IMR-90 (cell line): Measurements from ENCODE around the gene DNAJC27. TPM values are rescaled to one million over a fixed set of nuclear protein-coding genes. Genes with fewer than 3 reads are reported as not detected.

Experiments
- ATAC-seq: fragments of 200-7000 bp; cut with Tn5 transposase; 2 replicates; pipeline ENCODE4 v1.9.1; 2020; ENCODE audit warnings: low read depth, mild to moderate bottlenecking, moderate library complexity
- BruUV-seq: library from RNA; stranded (reverse); fragments of 400-500 nt; replicated peaks from 2 replicates; lab custom pipeline; 2021; lab: Mats Ljungman, UMichigan
- CTCF ChIA-PET: fragments of 300-600 bp; formaldehyde crosslinking; extraction: SDS; loops from one replicate; lab custom pipeline; 2021; ENCODE audit warnings: antibody characterized with exemption; lab: Yijun Ruan, JAX
- POLR2A ChIA-PET: fragments of 300-600 bp; sonication (Branson Sonifier 250); formaldehyde crosslinking; loops from one replicate; lab custom pipeline; 2022; ENCODE audit warnings: antibody characterized with exemption; ENCODE audit not compliant: unreplicated experiment; lab: Charles Lee
- DNase-seq: peaks from one replicate; pipeline ENCODE4 v3.0.0; 2013
- H2AFZ ChIP-seq: replicated peaks from 2 replicates; pipeline ENCODE3; 2013; ENCODE audit warnings: low read length, mild to moderate bottlenecking; ENCODE audit not compliant: poor library complexity
- H2AK5ac ChIP-seq: 2 replicates; pipeline ENCODE4 v1.6.1; 2013; ENCODE audit warnings: low read depth, low read length, inconsistent platforms
- H2AK9ac ChIP-seq: replicated peaks from 2 replicates; pipeline ENCODE3; 2013; ENCODE audit warnings: mild to moderate bottlenecking, low read depth, low read length, moderate library complexity; ENCODE audit not compliant: poor library complexity
- H2BK120ac ChIP-seq: 2 replicates; pipeline ENCODE4 v1.6.1; 2013; ENCODE audit warnings: low read depth, low read length, inconsistent platforms
- H2BK15ac ChIP-seq: 3 replicates; pipeline ENCODE4 v1.6.1; 2013; ENCODE audit warnings: low read depth, low read length, inconsistent platforms
- H2BK20ac ChIP-seq: 2 replicates; pipeline ENCODE4 v1.6.1; 2013; ENCODE audit warnings: low read depth, mild to moderate bottlenecking, inconsistent platforms, low read length, moderate library complexity
- H2BK5ac ChIP-seq: 2 replicates; pipeline ENCODE4 v1.6.1; 2013; ENCODE audit warnings: mild to moderate bottlenecking, low read depth, low read length, inconsistent platforms; ENCODE audit not compliant: poor library complexity, severe bottlenecking
- H3K14ac ChIP-seq: replicated peaks from 2 replicates; pipeline ENCODE4 v1.6.1; 2013; ENCODE audit warnings: low read depth, low read length, inconsistent platforms
- H3K18ac ChIP-seq: 2 replicates; pipeline ENCODE4 v1.6.1; 2013; ENCODE audit warnings: low read depth, low read length, control low read depth
- H3K23ac ChIP-seq: 2 replicates; pipeline ENCODE4 v1.6.1; 2013; ENCODE audit warnings: low read depth, low read length, inconsistent platforms
- H3K27ac ChIP-seq: 2 replicates; pipeline ENCODE4 v1.5.1; 2013; ENCODE audit warnings: mild to moderate bottlenecking, control low read depth, low read length; ENCODE audit not compliant: insufficient read depth
- H3K27me3 ChIP-seq: 2 replicates; pipeline ENCODE4 v1.6.1; 2013; ENCODE audit warnings: low read length; ENCODE audit not compliant: control insufficient read depth, insufficient read depth
- H3K36me3 ChIP-seq: 2 replicates; pipeline ENCODE4 v1.6.1; 2013; ENCODE audit warnings: low read length, mixed read lengths; ENCODE audit not compliant: control insufficient read depth, insufficient read depth
- H3K4ac ChIP-seq: 2 replicates; pipeline ENCODE4 v1.6.1; 2013; ENCODE audit warnings: low read depth, low read length, inconsistent platforms
- H3K4me1 ChIP-seq: 2 replicates; pipeline ENCODE4 v1.6.1; 2013; ENCODE audit warnings: low read length, mixed read lengths; ENCODE audit not compliant: control insufficient read depth, insufficient read depth
- H3K4me2 ChIP-seq: 2 replicates; pipeline ENCODE4 v1.6.1; 2013; ENCODE audit warnings: low read depth, mild to moderate bottlenecking, control low read depth, low read length, moderate library complexity
- H3K4me3 ChIP-seq: 2 replicates; pipeline ENCODE4 v1.5.1; 2013; ENCODE audit warnings: low read depth, mild to moderate bottlenecking, control low read depth, low read length, moderate library complexity; ENCODE audit not compliant: insufficient read depth
- H3K56ac ChIP-seq: 2 replicates; pipeline ENCODE4 v1.6.1; 2013; ENCODE audit warnings: low read length, inconsistent platforms; ENCODE audit not compliant: insufficient read depth; ENCODE audit errors: extremely low read depth
- H3K79me1 ChIP-seq, 2 experiments: 2 replicates each; pipeline ENCODE4 v1.6.1; 2013; ENCODE audit warnings: low read length in 2 of 2, inconsistent platforms in 1 of 2, low read depth in 1 of 2
- H3K9ac ChIP-seq: 2 replicates; pipeline ENCODE4 v1.6.1; 2013; ENCODE audit warnings: low read depth, low read length, control low read depth
- H3K9me1 ChIP-seq: 2 replicates; pipeline ENCODE4 v1.6.1; 2013; ENCODE audit warnings: low read length, inconsistent platforms; ENCODE audit not compliant: insufficient read depth
- H3K9me3 ChIP-seq: 2 replicates; pipeline ENCODE4 v1.6.1; 2013; ENCODE audit warnings: low read length; ENCODE audit not compliant: control insufficient read depth, insufficient read depth
- H4K20me1 ChIP-seq: 2 replicates; pipeline ENCODE4 v1.6.1; 2013; ENCODE audit warnings: low read length, inconsistent platforms; ENCODE audit not compliant: insufficient read depth
- H4K5ac ChIP-seq: 2 replicates; pipeline ENCODE4 v1.6.1; 2013; ENCODE audit warnings: mild to moderate bottlenecking, low read depth, low read length, control low read depth
- H4K8ac ChIP-seq, 2 experiments: 2 replicates each; pipeline ENCODE4 v1.6.1; 2013; ENCODE audit warnings: low read depth in 2 of 2, low read length in 2 of 2, control low read depth in 1 of 2, inconsistent platforms in 1 of 2
- H4K91ac ChIP-seq: 2 replicates; pipeline ENCODE4 v1.6.1; 2013; ENCODE audit warnings: low read depth, low read length, inconsistent platforms; ENCODE audit not compliant: insufficient read depth
- CEBPB ChIP-seq: IDR thresholded peaks from 2 replicates; pipeline ENCODE4 v1.6.1; 2012; ENCODE audit warnings: low read depth, low read length, improper control_type of control experiment
- MAFK ChIP-seq: IDR thresholded peaks from 2 replicates; pipeline ENCODE4 v1.6.1; 2012; ENCODE audit warnings: low read depth, low read length, improper control_type of control experiment
- RAD21 ChIP-seq: IDR thresholded peaks from 2 replicates; pipeline ENCODE4 v1.6.1; 2012; ENCODE audit warnings: low read length, improper control_type of control experiment
- SMC3 ChIP-seq: fragments of 150-350 bp; IDR thresholded peaks from 2 replicates; pipeline ENCODE4 v1.6.1; 2016; ENCODE audit warnings: low read depth, mild to moderate bottlenecking, antibody characterized with exemption, low read length, moderate library complexity
- dilution Hi-C: fragments of 300-500 bp; cut with HindIII; formaldehyde crosslinking; loops from one replicate; pipeline ENCODE4 v1.14.3; 2018; ENCODE audit warnings: low sequenced_read_pairs; ENCODE audit not compliant: unreplicated experiment
- in situ Hi-C: fragments of 300-500 bp; cut with MboI; formaldehyde crosslinking; loops from 3 replicates; pipeline ENCODE4 v1.14.3; 2019; ENCODE audit warnings: low sequenced_read_pairs, inconsistent platforms, mixed read lengths
- intact Hi-C: fragments of 100-400 bp; cut with micrococcal nuclease; formaldehyde crosslinking; loops from 2 replicates; pipeline ENCODE4 v1.10.0; 2022
- polyA plus RNA-seq, 3 experiments: library from polyadenylated mRNA; depleted of rRNA; stranded (reverse); fragments of >200 nt; gene quantifications; 2 replicates each; pipeline ENCODE4 v1.2.3, GENCODE V29; 2012; ENCODE audit warnings: low replicate concordance in 1 of 3
- total RNA-seq: library from RNA; depleted of rRNA; stranded (reverse); fragments of >200 nt; gene quantifications from 2 replicates; pipeline ENCODE4 v1.2.3, GENCODE V29; 2012

DNAJC27 gene
- total and polyA plus RNA-seq, 2 of the 4 experiments (the other 2 are of a cell fraction), result 1.6 to 2.0 TPM

- no peak for ATAC-seq
- BruUV-seq, result no TSS peak
- intact Hi-C loops (no loop called here), in situ Hi-C loops (no loop called here), dilution Hi-C loops (no loop called here)
- Histone ChIP-seq H2BK20ac (no peak overlapping the region), H3K4me2 (no peak overlapping the region), H3K9me1 (no peaks in the 10 kb centered on the region), H2AFZ (no peak overlapping the region), H4K20me1 (no peaks in the 10 kb centered on the region), H3K14ac (no peak overlapping the region), H3K27ac (no peak overlapping the region), H3K56ac (no peak overlapping the region), H4K91ac (no peak overlapping the region), H3K9me3 (0 out of 2 replicates have a peak, but pooled peaks cover 2% of the 10 kb centered on the region), H3K4ac (no peak overlapping the region), H3K27me3 (no peaks in the 10 kb centered on the region), H3K4me3 (no peak overlapping the region), H2AK9ac (no peak overlapping the region), H3K4me1 (no peaks in the 10 kb centered on the region), H2BK15ac (no peak overlapping the region), H4K5ac (no peak overlapping the region), H3K36me3 (peaks cover 25% of the 10 kb centered on the region), H4K8ac (no peak overlapping the region), H3K23ac (no peak overlapping the region), H3K9ac (no peak overlapping the region), H2AK5ac (no peak overlapping the region), H2BK120ac (no peak overlapping the region), H3K18ac (no peak overlapping the region), H3K79me1 (peaks cover 0 to 3% of the 10 kb centered on the region in 2 experiments; a peak in 1 of 4 replicates), H2BK5ac (no peak overlapping the region)
- no peak for TF ChIP-seq MAFK
- TF ChIP-seq SMC3, result no peak
- no peak for TF ChIP-seq CEBPB
- TF ChIP-seq RAD21, result no peak
- no peak for DNase-seq
- CTCF ChIA-PET, result no interaction called here
- POLR2A ChIA-PET, result no interaction called here
Observed at GRCh38 chr2:24955921-24956320, 15.8 kb downstream of the DNAJC27 start.
